Measurements from ENCODE around the gene FAIM2. TPM values are rescaled to one million over a fixed set of nuclear protein-coding genes. Genes with fewer than 3 reads are reported as not detected.

The FAIM2 gene
- total RNA-seq, 1 donor from 2014 or later: 107 TPM

DNA sequence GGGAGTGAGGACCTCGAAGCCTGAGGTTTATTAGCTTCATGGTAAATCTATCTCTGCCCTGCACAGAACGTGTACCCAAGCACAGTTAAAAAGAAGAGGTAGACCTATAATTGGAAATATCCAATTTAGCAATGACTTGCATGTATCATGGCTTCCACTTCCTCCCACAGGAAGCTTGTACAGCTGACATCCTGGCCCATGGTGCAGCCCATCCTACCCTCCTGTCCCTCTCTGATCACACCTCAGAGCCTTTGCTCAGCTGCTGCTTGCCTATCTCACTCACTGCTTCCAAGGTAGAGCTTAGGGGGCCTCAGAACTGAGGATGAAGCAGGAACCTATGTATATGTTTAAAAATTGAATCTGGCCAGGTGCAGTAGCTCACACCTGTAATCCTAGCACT is 56.5 kb downstream of the FAIM2 start:
- DNase-seq (ENCODE audit: low spot score) (no peak), ATAC-seq (no peak)
- intact Hi-C loops (cut with DNase I): no loop called here

DNA sequence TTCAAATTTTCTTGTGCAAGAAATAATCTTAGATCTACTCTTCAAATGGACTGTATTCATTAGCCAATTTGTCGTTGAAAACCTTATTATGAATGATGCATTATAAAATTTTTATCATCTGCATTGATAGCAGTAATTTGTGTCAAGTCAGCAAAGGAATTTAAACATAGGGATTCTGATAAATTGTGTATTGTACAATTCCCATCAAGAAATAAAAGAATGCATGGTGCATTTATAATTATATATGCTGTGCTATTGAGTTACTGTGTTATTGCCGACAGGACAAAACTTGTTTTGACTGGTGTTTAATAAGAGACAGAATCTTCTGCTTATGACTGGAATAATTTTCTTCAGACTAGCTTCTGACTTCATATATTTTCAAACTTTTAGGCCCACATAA is 57.7 kb downstream of the FAIM2 start:
- intact Hi-C loops (cut with DNase I): no loop called here
- DNase-seq (ENCODE audit: low spot score): no peak
- ATAC-seq: no peak

GRCh38 chr12:49843876-49844437 is 59.7 kb downstream of the FAIM2 start:
- ATAC-seq (no peak), DNase-seq (ENCODE audit: low spot score) (no peak)
- intact Hi-C loops (cut with DNase I): no loop called here

- intact Hi-C loops (cut with DNase I): no loop called here
- ATAC-seq (no peak), DNase-seq (ENCODE audit: low spot score) (no peak)
Measured at GRCh38 chr12:49843411-49843810, 60.3 kb downstream of the FAIM2 start.

DNA sequence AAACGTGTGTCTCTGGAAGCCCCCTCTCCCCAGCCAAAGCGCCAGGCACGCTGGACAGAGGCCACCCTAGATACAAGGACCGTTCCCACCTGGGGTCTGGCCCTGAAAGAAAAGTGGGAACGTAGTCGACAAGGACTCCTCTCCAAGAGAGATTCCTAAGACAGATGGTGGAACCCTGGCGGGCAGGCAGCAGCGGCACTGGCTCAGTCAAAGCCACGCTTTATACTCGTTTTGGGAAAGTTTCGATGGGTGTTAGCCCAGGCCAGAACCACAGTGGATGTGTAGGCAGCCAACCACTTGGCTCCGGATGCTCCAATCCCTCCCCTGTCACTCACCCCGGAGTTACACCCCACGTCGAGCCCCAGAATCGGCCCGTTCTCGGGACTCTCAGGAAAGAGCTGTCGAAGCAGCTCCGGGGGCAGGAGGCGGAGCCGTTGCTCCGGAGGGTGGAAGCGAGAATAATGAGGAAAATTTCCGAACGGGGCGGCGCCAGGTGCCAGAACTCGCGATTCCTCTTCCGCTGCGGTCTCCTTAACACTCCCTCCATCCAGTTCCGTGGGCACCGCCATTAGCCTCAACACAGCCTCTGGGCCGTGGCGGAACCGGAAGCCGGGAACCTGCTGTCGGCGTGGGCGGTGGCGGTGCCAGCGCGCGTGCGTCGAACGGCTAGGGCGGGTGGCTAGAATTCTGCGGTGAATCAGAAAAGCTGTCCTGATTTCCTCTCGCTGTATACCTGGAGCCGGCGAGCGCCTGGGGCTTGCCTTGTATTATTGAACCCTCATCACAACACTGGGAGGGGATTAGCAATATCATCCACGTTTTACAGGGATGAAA is 61.0 kb downstream of the FAIM2 start, which contains the start of gene BCDIN3D:
Gene BCDIN3D, minus strand, starts transcription at position 588 of the 834 bp plus-strand sequence. Its CDS starts 19 bp downstream, at position 569.
- intact Hi-C loops (cut with DNase I): no loop called here
- DNase-seq (ENCODE audit: low spot score) (peak; percentile 96), ATAC-seq (peak; percentile 98)

GRCh38 chr12:49838973-49839633 is 64.6 kb downstream of the FAIM2 start:
- intact Hi-C loops (cut with DNase I): loop anchor here (5.0 kb wide), 1 partner anchor 62 kb away; no protein-coding TSS in a partner anchor

GRCh38 chr12:49832836-49833421 is 70.8 kb downstream of the FAIM2 start:
- DNase-seq (ENCODE audit: low spot score) (no peak), ATAC-seq (no peak)
- intact Hi-C loops (cut with DNase I): no loop called here

More at GRCh38 chr12:49838973-49839633, 64.6 kb downstream of the FAIM2 start:
- no peak for ATAC-seq
- no peak for DNase-seq (ENCODE audit: low spot score)

- no peak for ATAC-seq
- no peak for DNase-seq (ENCODE audit: low spot score)
- intact Hi-C loops (cut with DNase I): no loop called here
Measured at GRCh38 chr12:49831717-49832116, 72.0 kb downstream of the FAIM2 start.

DNA sequence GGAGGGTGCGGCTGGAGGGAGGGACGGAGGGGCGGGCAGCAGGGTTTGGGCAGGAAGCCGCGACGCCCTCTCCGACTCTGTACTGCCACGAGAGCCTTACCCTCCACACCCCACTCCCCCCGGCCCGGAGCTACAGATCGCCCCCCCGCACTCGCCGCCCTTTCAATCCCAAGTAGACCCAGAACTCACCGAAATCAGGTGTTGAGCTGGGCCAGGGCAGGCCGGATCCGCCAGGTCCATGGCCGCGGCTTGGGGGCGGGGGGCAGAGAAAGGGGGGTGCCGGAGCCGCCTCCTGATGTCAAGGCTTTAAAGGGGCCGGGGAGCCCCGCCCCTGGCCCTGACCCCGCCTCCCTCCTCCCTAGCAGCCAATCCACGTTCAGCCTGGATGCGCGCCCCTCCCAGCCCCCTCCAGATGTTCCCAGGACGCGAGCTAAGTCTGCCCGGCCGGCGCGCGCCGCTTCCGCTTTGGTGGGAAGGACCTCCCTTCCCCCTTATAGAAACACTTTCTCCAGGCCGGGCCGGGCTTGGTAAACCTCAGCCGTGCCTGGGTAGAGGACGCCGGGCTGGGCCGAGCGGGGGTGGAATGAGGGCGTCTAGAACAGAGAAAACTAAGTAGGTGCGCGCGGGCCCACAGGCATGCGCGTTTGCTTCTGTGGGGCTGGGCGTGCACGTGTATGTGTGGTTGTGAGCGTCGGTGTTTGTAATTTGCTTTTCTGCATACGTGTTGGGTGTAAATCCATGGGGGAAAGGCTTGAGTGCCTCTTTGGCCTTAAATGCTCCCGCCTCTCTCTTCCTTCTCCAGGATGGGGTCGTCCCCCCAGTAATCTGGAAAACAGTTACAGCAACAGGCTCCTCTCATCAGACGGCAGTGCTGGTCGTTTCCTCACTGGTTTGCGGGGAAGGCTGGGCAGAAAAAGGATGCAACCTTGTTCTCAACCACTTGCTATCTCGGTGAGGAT is 75.3 kb downstream of the FAIM2 start, which contains the start of gene NCKAP5L:
Gene NCKAP5L, minus strand, starts transcription at position 281 of the 959 bp plus-strand sequence. CDS start 24,369 bp downstream, outside the sequence.
- intact Hi-C loops (cut with DNase I): no loop called here
- ATAC-seq (peak; percentile 98), DNase-seq (ENCODE audit: low spot score) (peak; percentile 98)

DNA sequence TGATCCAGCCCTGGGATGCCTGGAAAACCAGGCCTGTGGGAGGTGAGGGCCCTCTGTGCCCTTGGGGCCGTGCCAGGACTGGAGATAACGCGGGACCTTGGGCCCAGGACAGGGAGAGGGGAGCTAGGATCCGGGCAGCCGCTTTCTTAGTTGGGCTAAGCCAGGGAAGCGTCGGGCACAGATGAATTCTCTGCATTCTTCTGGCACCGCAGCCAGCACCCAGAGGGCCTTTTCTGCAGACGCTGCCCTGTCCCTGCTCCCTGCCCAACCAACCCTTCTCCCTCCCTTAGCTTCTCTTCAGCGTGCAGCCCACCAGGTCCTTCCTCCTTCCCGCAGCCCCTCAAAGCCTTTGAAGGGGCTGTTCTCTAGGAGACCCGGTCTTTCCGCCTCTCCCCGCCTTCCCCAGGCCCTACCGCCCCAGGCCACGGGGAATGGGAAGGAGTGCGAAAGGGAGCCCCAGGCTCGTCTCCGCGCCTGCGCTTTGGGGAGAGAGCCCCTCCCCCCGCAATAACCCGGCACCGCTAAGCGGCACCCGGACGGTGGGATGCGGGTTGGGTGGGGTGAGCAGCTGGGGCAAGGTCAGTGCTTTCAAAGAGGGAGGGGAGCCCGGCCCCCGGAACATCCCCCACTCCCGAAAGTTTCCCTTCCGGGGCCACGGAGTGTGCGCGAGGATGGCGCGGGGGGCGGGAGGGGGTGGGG is 76.2 kb downstream of the FAIM2 start:
- DNase-seq (ENCODE audit: low spot score): peak; percentile 83
- intact Hi-C loops (cut with DNase I): no loop called here
- ATAC-seq: peak; percentile 72

- no peak for ATAC-seq
- no peak for DNase-seq (ENCODE audit: low spot score)
- intact Hi-C loops (cut with DNase I): no loop called here
Measured at GRCh38 chr12:49827051-49827400, 76.7 kb downstream of the FAIM2 start.

- peak; percentile 16 for ATAC-seq
- DNase-seq (ENCODE audit: low spot score): no peak
- intact Hi-C loops (cut with DNase I): no loop called here
Measured at GRCh38 chr12:49825971-49826421, 77.7 kb downstream of the FAIM2 start.

DNA sequence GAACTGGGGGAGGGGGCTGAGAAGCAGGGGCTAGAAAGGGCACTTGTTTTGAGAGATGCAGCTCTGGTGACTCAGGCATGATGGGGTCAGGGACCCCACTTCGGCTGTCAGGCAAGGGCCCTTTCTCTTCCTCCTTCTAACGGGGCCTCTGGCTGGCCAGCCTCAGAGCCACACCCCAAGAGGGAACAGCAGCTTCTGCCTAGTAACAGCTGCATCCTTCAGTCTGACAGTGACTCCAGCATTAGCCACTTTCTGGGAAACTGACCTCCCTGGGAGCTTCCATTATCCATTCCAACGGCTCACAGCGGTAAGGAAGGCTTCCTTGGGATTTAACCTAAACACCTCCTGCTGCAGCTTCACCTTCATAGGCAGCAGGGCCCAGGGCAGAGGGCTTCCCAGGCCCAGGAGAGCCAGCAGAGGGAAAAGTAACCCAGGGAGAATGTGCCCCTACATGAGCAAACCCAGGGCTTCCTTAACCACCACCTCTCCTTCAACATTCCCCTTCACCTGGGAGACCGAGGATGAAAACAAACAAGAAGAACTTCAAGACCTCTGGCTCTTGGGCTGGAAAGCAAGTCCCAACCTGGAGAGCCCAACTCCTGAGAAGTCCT is 78.2 kb downstream of the FAIM2 start:
- intact Hi-C loops (cut with DNase I): no loop called here
- DNase-seq (ENCODE audit: low spot score) (no peak), ATAC-seq (peak; percentile 43)

- ATAC-seq (peak; percentile 13), DNase-seq (ENCODE audit: low spot score) (no peak)
- intact Hi-C loops (cut with DNase I): no loop called here
Measured at GRCh38 chr12:49824895-49825294, 78.8 kb downstream of the FAIM2 start.

DNA sequence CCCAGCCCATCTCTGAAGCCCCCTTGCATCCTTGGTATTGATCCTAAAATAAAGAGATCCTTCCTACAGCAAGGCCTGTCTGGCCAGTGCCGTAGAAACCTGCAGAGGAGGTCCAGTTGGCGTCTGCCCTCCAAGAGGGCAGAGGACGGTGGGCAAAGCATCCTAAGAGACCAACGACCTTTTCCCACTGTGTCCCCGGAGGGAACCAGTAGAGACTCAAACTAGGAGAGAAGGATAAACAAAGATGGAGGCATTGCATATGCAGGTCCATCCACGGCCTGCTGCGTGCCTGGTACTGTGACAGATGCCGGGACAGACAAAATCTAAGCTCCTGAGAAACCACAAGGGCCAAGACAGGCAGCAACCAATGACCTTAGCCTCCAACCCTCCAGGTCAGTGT is 79.3 kb downstream of the FAIM2 start:
- DNase-seq (ENCODE audit: low spot score) (no peak), ATAC-seq (no peak)
- intact Hi-C loops (cut with DNase I): no loop called here

DNA sequence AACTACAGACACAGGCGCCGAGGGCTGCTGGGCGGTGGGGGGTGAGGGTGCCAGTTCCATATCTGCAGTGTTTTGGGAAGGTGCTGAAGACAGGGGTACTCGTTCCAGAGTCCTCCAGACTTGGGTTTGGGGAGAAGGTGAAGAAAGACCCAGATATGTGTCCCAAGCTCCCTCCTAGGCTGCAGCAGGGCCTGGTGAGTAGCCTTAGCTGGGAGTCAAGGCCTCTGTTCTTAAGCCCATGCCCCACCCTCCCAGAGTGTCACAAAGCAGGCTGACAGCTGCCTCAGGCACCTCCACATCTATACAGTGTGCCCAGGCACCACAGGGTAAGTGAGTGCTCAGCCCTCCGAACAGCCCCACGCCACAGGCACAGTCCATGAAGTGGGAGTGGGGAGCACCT is 79.7 kb downstream of the FAIM2 start:
- intact Hi-C loops (cut with DNase I): no loop called here
- no peak for ATAC-seq
- no peak for DNase-seq (ENCODE audit: low spot score)

DNA sequence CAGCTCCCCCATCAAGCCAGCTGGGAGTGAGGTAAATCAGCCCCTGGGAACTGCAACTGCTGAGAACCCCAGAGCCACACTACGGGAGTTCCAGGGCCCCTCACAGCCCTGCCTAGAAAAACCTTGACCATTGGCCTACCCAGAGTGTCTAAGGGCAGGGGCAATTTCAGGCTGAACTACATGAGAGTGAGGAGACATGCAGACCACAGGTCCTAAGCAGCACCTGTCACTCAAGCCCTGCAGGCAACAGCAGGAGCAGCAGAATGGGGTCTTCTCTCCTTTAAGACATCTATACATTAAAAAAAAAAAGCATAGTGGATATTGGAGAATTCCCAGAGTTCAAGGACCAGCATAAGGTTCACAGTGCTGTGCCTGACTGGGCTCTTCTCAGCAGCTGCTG is 80.3 kb downstream of the FAIM2 start:
- no peak for ATAC-seq
- DNase-seq (ENCODE audit: low spot score): no peak
- intact Hi-C loops (cut with DNase I): no loop called here
